NCI-H774 (cell line): ENCODE measurements around the gene IBA57.
A peak's percentile ranks its signal among the peaks of the same experiment; 100 is the strongest.

Source experiments
- DNase-seq: peaks from one replicate; lab custom pipeline; 2025; lab: John Stamatoyannopoulos, UW

The IBA57 gene

DNA sequence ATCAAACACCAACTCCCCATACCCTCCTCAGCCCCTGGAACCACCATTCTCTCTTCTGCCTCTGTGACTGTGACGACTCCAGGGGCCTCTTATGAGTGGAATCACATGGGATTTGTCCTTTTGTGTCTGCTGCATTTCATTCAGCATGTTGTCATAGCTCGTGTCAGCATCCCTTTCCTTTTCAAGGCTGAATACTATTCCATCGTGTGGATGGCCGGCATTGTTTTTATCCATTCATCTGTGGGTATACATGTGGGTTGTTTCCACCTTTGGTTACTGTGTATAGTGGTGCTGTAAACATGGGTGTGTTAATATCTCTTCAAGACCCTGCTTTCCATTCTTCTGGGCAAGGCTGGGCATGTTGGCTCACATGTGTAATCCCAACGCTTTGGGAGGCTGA, 25.2 kb downstream of the IBA57 start:
- DNase-seq: no peak

DNA sequence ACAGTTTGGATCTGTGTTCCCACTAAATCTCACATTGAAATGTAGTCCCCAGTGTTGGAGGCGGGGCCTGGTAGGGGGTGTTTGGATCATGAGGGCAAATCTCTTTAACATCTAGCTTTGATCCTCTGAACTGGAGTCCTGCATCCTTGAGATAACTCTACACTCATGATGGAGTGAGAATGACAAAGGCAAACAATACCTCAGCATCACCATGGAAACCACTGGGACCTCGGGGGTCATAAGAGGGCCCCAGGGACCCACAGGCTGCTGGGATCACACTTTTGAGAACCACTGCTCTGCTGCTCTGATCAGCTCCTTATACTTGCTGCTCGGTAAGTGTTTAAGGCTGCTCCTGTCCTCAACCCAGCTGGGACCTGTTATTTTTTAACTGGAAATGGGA, 28.8 kb downstream of the IBA57 start:
- DNase-seq: no peak

DNA sequence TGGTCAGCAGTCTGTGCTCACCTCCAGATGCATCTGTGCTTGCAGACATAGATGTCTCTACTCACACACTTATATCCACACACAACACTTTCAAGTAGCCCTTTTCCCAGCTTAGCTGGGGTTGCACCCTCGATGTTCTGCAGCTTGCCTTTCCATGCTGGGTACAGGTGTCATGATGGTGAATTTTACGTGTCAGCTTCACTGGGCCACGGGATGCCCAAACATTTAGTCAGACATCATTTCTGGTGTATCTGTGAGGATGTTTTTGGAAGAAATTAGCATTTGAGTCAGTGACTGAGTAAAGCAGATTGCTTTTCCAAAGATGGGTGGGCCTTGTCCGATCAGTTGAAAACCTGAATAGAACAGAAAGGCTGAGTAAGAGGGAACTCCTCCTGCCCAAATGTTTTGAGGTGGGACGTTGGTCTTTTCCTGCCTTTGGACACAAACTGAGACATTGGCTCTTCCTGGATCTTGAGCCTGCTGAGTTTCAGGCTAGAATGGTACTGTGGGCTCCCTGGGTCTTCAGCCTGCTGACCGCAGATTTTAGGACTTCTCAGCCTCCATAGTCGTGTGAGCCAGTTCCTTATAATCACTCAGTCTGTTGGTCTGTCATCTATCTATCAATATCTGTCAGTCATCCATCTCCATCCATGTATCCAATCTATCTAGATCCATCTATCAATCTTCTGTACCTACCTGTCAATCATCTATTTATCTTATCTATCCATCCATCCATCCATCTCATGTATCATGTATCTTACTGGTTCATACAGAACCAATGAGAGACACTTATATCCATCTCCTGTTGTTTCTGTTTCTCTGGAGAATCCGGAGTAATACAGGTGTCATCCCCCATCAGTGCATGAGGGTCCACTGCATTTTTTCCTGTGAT, 29.6 kb downstream of the IBA57 start:
- DNase-seq: no peak

DNA sequence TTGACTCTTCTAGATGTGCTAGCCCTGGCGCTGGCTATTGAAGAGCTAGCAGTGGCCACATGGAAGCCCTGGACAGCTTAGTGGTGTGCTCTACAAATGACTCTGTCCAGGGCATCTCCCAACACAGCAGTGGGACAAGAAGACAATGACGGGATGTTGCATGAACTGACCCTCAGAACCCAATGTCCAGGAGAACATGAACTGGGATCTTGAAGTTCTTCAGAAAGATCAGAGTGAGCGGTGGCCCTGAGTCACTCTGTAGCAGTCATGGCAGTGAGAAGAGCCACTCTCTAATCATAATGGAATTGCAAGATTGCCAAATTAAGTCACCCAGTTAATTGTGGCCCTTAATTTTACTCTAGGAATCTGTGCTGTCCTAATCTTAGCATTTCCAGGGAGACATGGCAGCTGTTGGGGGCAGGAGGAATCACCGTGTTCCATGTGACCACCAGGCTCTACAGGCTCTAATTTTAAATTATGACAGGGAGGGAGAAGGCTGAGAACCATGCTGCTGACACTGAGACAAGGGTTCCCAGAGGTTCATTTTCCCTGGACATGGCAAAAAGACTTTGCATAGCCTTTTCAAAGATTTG, 32.0 kb downstream of the IBA57 start:
- no peak for DNase-seq

DNA sequence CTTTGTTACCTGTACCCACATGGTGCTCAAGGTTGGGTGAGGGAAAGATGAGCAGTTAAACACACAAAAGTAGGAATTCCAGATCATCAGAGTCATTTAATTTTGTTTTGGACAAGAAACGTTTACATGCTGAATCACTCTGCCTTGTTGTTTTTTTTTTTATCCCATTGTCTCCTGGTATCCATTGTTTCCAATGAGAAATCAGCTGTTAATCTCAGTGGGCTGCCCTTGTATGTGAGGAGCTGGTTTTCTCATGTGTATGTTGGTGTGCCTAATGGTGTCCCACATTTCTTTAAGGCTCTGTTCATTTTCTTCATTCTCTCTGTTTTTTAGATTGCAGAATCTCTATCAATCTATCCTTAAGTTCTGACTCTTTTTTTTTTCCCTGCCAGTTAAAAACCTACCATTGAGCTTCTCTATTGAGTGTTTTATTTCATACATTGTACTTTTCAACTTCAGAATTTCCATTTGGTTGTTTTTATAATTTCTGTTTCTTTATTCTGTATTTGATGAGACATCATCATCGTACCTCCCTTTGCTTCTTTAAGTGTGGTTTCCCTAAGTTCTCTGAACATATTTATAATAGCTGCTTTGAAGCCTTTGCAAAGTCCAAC, 33.5 kb downstream of the IBA57 start:
- DNase-seq: no peak

DNA sequence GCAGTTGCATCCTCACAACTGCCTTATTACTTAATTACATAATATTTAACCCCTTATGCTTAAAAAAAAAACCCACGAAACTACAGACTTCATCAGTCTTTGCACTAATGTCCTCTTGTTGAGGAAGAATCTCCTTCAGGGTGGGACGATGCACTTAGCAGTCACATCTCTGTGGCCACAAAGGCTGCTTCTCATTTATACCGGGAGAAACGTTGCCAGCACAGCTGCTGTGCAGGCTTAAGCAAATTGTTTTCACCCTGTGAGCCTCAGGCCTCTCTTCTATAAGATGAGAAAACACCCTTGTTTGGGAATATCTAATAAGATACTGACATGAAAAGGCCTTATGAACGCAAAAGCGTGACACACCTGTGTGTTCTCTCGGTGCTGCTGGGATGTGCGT, 39.4 kb downstream of the IBA57 start:
- DNase-seq: peak; percentile 61

DNA sequence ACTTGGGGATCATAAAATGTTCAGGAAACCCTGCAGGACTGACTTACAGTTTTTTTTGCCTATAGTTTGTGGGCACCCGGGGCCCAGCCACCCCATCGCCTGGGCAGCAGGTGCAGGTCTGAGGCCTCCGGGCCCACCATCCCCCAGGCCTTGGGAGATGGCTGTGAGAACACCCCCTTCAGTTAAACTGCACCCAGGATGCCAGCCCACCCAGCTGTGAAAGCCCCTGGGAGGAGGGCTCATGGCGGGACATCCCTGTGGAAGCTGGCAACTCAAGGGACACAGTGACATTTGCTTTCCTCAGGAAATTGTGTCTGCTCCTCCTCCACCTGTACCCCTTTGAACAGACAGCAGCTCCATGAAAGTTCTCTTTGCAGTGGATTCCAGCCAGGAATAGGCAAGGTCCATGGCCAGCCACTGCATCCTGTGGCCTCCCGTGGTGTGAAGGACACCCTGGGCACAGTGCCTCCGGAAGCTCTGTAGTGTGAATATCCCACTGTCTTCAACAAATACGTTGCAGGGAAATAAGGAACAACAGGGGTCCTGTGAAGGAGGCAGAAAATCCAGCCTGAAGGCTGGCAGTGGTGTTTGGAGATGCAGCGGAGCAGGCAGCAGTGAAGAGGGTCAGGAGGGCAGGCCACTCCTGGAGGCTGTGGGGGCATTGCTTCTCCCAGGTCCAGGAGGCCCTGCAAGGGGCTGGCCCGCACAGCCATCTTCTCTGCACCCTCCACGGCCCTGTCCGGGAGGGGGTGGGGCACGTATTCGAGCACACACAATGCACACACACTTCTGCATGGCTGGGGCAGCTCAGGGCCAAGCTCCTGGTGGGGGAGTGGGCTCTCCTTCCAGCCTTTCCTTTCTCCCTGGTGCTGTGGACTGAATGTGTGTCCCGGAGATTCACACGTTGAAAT, 40.2 kb downstream of the IBA57 start:
- DNase-seq: peak; percentile 5

DNA sequence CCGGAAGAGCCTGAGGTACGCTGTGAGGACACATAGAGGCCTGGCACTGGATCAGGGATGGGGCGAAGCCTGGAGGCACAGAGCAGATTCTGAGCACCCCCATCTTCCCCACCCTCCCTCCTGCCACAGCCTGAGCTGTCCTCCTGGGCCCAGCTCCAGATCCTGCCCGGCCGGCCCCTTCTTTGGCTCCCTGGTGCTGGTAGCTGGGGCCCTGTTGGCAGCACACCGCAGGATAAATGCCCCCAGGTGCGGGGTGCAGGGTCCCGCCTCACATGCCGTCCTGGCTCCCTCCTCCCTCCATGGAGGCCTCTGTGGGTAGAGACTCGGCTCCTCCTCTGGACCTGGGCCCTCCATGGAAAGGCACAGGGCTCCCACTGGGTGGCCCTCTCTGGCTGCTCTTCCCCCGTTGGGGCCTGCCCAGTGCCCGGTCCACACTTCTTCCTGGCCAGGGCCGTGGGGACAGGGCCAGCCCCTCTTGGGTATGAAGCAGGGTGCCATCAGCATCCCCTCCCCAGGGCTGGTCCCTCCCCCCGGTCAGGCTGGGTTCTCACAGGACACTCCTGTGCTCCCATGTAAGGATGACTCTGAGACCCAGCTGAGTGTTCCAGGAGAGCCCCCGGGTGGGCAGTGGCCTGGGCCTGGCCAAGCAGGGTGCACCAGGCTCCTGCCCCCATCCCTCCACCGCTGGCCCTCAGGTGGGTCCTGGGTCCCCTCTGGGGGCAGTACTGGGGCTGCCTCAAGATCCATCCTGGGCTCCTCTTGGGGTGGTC, 41.2 kb downstream of the IBA57 start:
- DNase-seq: no peak

DNA sequence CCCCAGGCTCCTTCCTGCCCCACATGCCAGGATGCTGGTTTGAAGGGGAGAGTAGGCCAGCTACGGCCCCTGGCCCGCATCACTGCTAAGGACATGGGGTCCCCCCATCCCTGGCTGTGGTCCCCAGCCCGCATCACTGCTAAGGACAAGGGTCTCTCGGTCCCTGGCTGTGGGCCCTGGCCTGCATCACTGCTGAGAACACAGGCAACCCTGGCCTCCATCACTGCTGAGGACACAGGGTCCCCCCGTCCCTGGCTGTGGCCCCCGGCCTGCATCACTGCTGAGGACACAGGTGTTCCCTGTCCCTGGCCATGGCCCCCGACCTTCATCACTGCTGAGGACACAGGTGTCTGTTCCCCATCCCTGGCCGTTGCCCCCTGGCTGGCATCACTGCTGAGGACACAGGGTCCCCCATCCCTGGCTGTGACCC, 41.8 kb downstream of the IBA57 start:
- no peak for DNase-seq

DNA sequence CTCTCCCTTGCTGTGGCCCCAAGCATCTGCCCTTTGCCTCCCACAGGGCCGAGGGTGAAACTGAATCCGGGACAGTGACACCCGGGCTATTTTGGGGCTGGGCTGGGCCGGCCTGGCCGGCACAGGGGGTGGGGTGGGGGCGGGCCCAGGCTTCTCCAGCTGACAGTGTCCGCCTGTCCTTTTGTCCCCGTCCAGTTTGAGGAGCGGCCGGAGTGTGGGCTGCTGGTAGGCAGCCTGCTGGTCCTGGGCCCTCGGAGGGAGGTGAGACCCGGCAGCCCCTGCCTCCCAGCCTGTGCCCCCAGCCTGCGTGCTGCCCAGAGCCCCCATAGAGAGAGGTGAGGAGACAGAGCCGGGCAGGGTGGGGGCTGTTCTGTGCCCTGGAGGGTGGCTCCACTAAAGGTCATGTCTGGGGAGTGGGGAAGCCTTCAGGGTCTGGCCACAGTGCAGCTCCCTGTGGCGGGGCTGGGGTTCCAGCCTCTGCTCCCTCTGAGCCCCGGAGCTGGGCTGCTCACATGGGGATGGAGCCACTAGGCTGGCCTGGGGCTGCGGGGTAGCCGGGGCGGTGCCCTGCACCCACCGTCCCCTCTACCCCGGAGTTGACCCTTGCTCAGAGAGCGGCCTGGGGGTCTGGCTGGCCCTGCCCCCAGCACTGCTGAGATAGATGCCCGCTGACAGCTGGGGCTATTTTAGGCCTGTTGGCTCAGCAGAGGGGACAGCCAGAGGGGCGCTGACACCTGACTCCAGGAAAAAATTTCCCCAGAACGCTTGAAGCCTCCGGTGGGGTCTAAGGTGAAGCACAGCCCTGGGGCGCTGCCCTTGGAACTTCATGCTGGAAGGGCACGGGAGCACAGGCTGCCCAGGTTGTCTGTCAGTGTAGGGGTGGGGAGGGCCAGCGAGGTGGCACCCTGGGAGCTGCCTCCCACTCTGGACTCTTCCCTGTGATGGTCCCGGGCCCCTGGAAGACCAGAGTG, 42.5 kb downstream of the IBA57 start, which contains the start of gene OBSCN:
Gene OBSCN, plus strand, starts transcription at position 194 of the 971 bp plus-strand sequence. CDS start 3,740 bp downstream, outside the sequence.
- DNase-seq: no peak

DNA sequence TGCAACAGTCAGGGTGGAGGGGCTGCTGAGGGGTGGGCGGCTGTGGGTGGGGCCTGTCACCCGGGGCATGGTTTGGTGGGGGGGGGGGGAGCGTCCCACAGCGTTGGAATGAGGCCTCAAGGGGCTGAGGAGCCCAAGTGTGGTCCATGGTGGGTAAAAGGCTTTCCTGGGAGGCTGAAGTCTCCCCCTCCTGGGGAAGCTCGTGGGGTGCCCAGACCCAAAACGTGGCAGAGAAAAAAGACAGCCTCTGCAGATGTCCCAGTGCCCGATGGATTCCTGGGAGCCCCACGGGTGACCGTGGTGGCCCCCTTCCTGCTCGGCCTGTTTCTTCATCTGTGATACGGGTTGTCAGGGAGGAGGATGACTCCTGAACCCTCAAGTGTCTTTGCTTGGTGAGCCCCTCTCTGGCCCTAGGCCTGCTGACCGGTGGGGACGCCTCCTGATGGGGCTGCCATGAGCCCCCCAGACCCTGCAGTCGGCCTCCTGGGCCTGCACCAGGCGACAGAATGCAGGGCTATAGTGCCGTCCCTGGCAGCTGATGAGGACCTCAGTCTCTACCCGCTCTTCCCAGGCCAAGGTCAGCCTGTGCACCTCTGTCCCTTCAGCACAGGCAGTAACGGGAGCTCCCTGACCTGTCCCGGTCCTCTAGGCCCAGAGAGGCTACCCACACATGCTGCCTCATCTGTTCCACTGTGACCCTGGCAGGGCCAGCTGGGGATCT, 43.4 kb downstream of the IBA57 start:
- no peak for DNase-seq

DNA sequence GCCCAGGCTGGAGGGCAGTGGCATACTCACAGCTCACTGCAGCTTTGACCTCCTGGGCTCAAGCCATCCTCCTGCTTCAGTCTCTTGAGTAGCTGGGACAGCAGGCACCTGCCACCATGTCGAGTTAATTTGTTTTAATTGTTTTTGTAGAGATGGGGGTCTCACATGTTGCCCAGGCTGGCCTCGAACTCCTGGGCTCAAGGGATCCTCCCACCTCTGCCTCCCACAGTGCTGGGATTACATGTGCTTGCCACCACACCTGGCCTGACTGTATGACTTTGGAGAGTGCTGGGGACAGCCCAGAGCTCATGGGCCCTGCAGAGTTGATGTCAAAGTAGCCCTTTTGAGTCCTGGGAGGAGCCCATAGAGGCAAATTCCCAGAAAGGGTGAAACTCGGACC, 44.1 kb downstream of the IBA57 start:
- DNase-seq: no peak

DNA sequence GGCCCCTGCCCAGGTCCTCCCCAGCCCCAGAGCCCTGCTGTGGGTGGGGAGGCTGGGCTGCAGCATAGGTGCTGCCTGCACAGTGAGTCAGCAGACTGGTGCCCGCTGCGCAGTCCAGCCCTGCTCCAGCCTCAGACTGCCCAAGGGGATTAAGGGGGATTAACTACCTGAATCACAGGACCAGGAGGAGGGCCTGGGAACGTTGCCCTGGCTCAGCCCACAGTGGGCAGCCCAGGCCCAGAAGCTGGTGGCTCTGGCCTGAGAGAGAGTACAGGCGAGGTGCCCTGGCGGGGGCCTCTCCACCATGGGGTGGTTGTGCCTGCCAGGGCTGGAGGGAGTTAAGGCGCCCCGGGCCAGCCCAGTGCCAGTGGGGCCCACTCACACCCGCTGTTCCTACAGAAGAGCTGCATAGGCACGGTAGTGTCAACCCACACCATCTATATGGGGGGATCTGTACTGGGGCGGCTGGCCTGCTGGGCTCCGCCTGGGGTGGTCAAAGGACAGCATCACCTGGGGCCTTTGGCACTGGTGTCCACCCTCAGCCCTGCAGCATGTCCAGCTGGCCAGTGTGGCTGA, 44.6 kb downstream of the IBA57 start:
- no peak for DNase-seq

DNA sequence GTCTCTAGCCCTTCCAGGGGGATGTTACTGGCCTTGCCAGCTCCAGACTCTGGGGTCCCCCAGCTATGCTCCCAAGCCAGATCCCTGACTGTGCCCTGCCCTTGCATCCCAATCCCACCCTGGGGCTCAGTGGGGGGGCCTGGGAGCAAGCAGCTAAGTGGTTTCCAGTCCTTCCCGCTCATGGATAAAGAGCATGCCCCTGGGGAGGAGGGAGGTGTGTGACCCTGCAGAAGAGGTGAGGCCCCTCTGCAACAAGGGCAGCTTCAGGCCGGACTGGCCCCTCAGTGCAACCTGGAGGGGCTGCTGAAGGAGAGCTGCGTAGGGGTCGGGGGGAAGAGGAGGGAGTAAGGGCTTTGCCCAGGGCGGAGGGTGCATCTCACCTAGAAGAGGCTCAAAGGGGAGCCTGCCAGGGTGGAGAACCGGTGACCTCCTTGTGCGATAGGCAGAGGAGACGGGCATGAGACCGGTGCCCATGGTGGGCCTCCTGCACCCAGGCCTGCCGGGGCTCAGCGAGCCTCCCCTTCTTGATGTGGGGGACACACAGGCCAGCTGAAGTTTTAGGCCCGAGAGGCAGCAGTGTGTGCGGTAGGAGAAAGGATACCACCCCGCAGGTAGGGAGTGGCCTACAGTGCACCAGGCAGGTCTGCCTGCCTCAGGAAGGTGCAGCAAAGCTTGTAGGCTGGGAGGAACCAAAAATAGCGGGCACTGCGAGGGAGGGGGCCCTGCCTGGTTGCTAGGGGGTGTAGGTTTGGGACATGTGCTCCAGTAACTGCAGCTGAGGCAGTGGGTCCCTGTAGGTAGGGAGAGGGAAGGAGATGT, 45.3 kb downstream of the IBA57 start:
- DNase-seq: no peak

DNA sequence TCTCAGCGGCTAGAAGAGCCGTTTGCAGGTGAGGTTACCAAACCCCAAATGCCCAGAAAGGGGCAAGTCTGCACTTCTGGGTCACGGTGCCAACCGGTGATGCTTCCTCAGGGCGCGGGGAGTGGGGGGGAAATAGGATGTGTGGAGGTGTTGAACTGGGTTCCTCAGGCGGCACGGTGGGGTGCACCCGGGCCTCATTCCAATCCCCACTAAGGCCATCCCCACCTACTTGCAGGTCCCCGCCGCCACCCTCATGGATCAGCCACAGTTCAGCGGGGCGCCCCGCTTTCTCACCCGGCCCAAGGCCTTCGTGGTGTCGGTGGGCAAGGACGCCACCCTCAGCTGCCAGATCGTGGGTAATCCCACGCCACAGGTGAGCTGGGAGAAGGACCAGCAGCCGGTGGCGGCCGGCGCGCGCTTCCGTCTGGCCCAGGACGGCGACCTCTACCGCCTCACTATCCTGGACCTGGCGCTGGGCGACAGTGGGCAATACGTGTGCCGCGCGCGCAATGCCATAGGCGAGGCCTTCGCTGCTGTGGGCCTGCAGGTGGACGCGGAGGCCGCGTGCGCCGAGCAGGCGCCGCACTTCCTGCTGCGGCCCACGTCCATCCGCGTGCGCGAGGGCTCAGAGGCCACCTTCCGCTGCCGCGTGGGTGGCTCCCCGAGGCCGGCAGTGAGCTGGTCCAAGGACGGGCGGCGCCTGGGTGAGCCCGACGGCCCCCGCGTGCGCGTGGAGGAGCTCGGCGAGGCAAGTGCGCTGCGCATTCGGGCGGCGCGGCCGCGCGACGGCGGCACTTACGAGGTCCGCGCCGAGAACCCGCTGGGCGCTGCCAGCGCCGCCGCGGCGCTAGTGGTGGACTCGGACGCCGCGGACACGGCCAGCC, 46.2 kb downstream of the IBA57 start:
- DNase-seq: no peak

DNA sequence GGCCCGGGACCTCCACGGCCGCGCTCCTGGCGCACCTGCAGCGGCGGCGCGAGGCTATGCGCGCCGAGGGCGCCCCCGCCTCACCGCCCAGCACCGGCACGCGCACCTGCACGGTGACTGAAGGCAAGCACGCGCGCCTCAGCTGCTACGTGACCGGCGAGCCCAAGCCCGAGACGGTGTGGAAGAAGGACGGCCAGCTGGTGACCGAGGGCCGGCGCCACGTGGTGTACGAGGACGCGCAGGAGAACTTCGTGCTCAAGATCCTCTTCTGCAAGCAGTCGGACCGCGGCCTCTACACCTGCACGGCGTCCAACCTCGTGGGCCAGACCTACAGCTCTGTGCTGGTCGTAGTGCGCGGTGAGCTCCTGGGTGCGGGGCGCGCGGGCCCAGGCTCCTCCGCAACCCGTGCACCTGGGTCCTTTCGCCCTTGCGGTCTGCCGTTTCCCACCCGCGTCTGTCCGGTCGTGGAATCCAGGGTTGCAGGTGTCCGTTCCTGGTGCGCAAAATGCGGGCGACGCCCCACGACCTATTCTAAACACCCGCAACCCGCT, 46.9 kb downstream of the IBA57 start:
- DNase-seq: no peak
